ENCODE results near the gene DTHD1. TPM values are rescaled to one million over a fixed set of nuclear protein-coding genes. Genes with fewer than 3 reads are reported as not detected.

Gene DTHD1
- total and polyA plus RNA-seq, 4 donors: 1.5 to 33.4 (median 9.1) TPM

DNA sequence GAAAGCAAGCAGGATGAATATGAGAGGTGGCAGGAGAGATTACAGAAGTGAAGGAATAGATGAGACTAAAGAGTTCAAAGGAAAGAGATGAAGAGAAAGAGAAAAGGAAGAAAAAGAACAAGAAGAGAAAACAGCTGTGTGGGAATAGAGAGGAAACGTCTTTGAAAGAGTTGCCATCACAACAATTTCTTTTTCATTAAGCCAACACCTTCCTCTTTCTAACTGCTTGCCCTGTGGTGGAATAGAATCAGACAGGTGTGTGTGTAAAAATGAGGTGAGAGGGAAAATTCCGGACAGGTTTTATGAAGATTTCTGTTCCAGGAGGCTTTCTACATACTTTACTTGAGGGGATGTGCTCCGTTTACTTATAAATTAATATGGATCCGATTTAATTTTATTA is 28.8 kb downstream of the DTHD1 start:
- Histone ChIP-seq H3K4me1 (ENCODE audit: control insufficient read depth in 5 of 5, insufficient read depth in 5 of 5, low read length in 5 of 5) (peaks cover 0 to 2% (median 0%) of the 10 kb centered on the region in 5 donors), H3K9ac (ENCODE audit: insufficient read depth in 1 of 2, low read length in 2 of 2) (no peak overlapping the region), H3K27ac (ENCODE audit: low read depth in 1 of 2, low read length in 1 of 2) (no peak overlapping the region), H3K9me3 (ENCODE audit: control insufficient read depth in 4 of 4, insufficient read depth in 3 of 4, low read length in 3 of 4) (no peaks in the 10 kb centered on the region), H3K4me3 (no peak overlapping the region), H3K27me3 (ENCODE audit: control insufficient read depth in 3 of 3, insufficient read depth in 3 of 3, low read length in 2 of 3) (no peaks in the 10 kb centered on the region), H3K36me3 (ENCODE audit: control insufficient read depth in 4 of 4, insufficient read depth in 4 of 4, low read length in 4 of 4) (no peaks in the 10 kb centered on the region)
- TF ChIP-seq, protein P1, sequence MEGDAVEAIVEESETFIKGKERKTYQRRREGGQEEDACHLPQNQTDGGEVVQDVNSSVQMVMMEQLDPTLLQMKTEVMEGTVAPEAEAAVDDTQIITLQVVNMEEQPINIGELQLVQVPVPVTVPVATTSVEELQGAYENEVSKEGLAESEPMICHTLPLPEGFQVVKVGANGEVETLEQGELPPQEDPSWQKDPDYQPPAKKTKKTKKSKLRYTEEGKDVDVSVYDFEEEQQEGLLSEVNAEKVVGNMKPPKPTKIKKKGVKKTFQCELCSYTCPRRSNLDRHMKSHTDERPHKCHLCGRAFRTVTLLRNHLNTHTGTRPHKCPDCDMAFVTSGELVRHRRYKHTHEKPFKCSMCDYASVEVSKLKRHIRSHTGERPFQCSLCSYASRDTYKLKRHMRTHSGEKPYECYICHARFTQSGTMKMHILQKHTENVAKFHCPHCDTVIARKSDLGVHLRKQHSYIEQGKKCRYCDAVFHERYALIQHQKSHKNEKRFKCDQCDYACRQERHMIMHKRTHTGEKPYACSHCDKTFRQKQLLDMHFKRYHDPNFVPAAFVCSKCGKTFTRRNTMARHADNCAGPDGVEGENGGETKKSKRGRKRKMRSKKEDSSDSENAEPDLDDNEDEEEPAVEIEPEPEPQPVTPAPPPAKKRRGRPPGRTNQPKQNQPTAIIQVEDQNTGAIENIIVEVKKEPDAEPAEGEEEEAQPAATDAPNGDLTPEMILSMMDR (IDR thresholded peaks at IDR 0.05; ENCODE audit: control extremely low read depth, extremely low read depth): no peak
- ATAC-seq (ENCODE audit: insufficient read depth, low FRiP score) (no peak), DNase-seq (no peak)
- WGBS, 2 donors: 28 to 59% methylated on average over 4 of the region's 4 CpGs

DNA sequence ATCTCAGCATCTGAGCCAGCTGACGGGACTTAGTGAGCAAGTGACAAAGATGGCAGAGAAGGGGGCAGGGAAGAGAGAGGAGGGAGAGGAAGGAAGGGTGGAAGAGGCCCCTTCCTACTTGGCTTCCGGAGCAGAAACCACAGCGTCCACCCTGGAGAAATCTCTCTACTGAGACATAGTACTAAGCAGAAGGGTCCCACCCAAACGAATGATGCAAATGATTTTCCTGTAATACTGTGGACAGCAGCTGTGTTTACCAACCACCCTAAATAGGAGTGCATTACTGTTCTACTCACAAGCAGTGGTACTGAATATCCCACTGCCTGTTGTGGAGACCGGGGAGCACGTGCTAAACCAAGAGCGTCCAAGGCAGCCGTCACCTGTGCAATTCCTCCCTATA is 29.4 kb downstream of the DTHD1 start:
- Histone ChIP-seq H3K9ac (ENCODE audit: insufficient read depth in 1 of 2, low read length in 2 of 2) (no peak overlapping the region), H3K27ac (ENCODE audit: low read depth in 1 of 2, low read length in 1 of 2) (peak overlapping the region in 1 of 2 donors; percentile 32), H3K9me3 (ENCODE audit: control insufficient read depth in 4 of 4, insufficient read depth in 3 of 4, low read length in 3 of 4) (no peaks in the 10 kb centered on the region), H3K4me3 (no peak overlapping the region), H3K27me3 (ENCODE audit: control insufficient read depth in 3 of 3, insufficient read depth in 3 of 3, low read length in 2 of 3) (no peaks in the 10 kb centered on the region), H3K4me1 (ENCODE audit: control insufficient read depth in 5 of 5, insufficient read depth in 5 of 5, low read length in 5 of 5) (peaks cover 0 to 2% (median 0%) of the 10 kb centered on the region in 5 donors), H3K36me3 (ENCODE audit: control insufficient read depth in 4 of 4, insufficient read depth in 4 of 4, low read length in 4 of 4) (no peaks in the 10 kb centered on the region)
- DNase-seq: peak in 2 of 3 donors; percentile 22 to 54
- TF ChIP-seq, protein P1 (IDR thresholded peaks at IDR 0.05; ENCODE audit: control extremely low read depth, extremely low read depth): no peak
- 14 to 47% methylated on average over 8 of the region's 8 CpGs for WGBS, 2 donors
- ATAC-seq (ENCODE audit: insufficient read depth, low FRiP score): peak; percentile 76

DNA sequence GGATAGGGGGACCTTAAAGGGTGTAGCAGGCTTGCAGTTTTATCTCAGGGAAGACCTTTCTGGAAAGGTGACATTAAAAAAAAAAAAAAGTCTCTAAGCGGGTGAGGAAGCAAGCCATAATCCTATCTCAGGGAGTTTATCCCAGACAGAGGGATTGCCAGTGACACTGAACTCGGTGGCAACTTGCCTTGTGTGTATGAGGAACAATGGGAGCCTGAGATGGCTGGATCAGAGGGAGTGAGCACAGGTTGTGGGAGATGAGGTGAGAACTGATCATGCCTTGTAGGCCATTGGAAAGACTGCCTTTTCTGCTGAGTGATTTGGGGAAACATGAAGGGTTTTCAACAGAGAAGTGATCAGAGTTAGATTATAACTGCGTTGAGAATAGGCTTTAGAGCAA is 31.1 kb downstream of the DTHD1 start:
- Histone ChIP-seq H3K36me3 (ENCODE audit: control insufficient read depth in 4 of 4, insufficient read depth in 4 of 4, low read length in 4 of 4) (no peaks in the 10 kb centered on the region), H3K27ac (ENCODE audit: low read depth in 1 of 2, low read length in 1 of 2) (no peak overlapping the region), H3K4me3 (no peak overlapping the region), H3K9me3 (ENCODE audit: control insufficient read depth in 4 of 4, insufficient read depth in 3 of 4, low read length in 3 of 4) (no peaks in the 10 kb centered on the region), H3K9ac (ENCODE audit: insufficient read depth in 1 of 2, low read length in 2 of 2) (no peak overlapping the region), H3K4me1 (ENCODE audit: control insufficient read depth in 5 of 5, insufficient read depth in 5 of 5, low read length in 5 of 5) (peaks cover 0 to 2% (median 0%) of the 10 kb centered on the region in 5 donors), H3K27me3 (ENCODE audit: control insufficient read depth in 3 of 3, insufficient read depth in 3 of 3, low read length in 2 of 3) (no peaks in the 10 kb centered on the region)
- WGBS, 2 donors: 90 to 92% methylated on average over 3 of the region's 3 CpGs
- no peak for ATAC-seq (ENCODE audit: insufficient read depth, low FRiP score)
- no peak for DNase-seq
- TF ChIP-seq, protein P1 (IDR thresholded peaks at IDR 0.05; ENCODE audit: control extremely low read depth, extremely low read depth): no peak

DNA sequence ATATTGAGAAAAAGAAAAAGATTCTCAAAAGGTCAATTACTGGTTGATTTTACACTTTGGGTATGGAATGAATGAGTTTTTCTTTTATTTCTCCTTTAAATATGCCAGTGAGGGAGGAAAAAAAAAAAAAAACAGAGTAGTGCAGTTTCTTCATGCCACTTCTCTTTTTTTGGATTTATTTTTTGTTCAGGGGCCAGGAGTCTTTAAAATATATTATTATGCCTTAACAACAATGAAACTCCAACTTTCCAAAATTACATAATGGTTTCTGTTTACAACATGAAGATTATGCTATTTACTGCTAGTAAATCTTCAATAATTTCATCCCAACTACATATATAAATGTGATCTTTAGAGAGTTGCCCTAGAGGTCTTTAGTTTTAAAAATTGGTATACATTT is 31.9 kb downstream of the DTHD1 start:
- Histone ChIP-seq H3K4me1 (ENCODE audit: control insufficient read depth in 5 of 5, insufficient read depth in 5 of 5, low read length in 5 of 5) (peaks cover 0 to 2% (median 0%) of the 10 kb centered on the region in 5 donors), H3K27me3 (ENCODE audit: control insufficient read depth in 3 of 3, insufficient read depth in 3 of 3, low read length in 2 of 3) (no peaks in the 10 kb centered on the region), H3K4me3 (no peak overlapping the region), H3K9ac (ENCODE audit: insufficient read depth in 1 of 2, low read length in 2 of 2) (no peak overlapping the region), H3K27ac (ENCODE audit: low read depth in 1 of 2, low read length in 1 of 2) (no peak overlapping the region), H3K9me3 (ENCODE audit: control insufficient read depth in 4 of 4, insufficient read depth in 3 of 4, low read length in 3 of 4) (no peaks in the 10 kb centered on the region), H3K36me3 (ENCODE audit: control insufficient read depth in 4 of 4, insufficient read depth in 4 of 4, low read length in 4 of 4) (no peaks in the 10 kb centered on the region)
- ATAC-seq (ENCODE audit: insufficient read depth, low FRiP score) (no peak), DNase-seq (no peak)
- TF ChIP-seq, protein P1 (IDR thresholded peaks at IDR 0.05; ENCODE audit: control extremely low read depth, extremely low read depth): no peak
